HUES6 (cell line): ENCODE measurements around the gene DNAH2.

Experiments
- H3K27ac ChIP-seq: 2 replicates; pipeline ENCODE4 v1.7.0; 2013; ENCODE audit warnings: low read depth, mild to moderate bottlenecking, low read length, inconsistent platforms
- H3K27me3 ChIP-seq: 2 replicates; pipeline ENCODE4 v1.6.1; 2013; ENCODE audit warnings: low read length; ENCODE audit not compliant: control insufficient read depth, insufficient read depth
- H3K36me3 ChIP-seq: 2 replicates; pipeline ENCODE4 v1.6.1; 2013; ENCODE audit warnings: low read length; ENCODE audit not compliant: control insufficient read depth, insufficient read depth
- H3K4me1 ChIP-seq: 2 replicates; pipeline ENCODE4 v1.6.1; 2013; ENCODE audit warnings: low read length; ENCODE audit not compliant: control insufficient read depth, insufficient read depth
- H3K4me3 ChIP-seq: 2 replicates; pipeline ENCODE4 v1.5.1; 2013; ENCODE audit warnings: low read depth, low read length
- H3K9ac ChIP-seq: one replicate; pipeline ENCODE4 v1.6.1; 2013; ENCODE audit warnings: mild to moderate bottlenecking, low read length
- H3K9me3 ChIP-seq: 2 replicates; pipeline ENCODE4 v1.6.1; 2013; ENCODE audit warnings: low read depth, low read length; ENCODE audit not compliant: control insufficient read depth, insufficient read depth

The DNAH2 gene

GRCh38 chr17:7737601-7738000 lies 20.1 kb downstream of the DNAH2 start:
- H3K4me3 ChIP-seq, result no peak overlapping the region
- H3K36me3 ChIP-seq, result no peaks in the 10 kb centered on the region
- H3K9ac ChIP-seq, result no peak overlapping the region
- H3K27ac ChIP-seq, result no peak overlapping the region
- no peaks in the 10 kb centered on the region for H3K4me1 ChIP-seq
- H3K9me3 ChIP-seq, result no peaks in the 10 kb centered on the region
- H3K27me3 ChIP-seq, result peaks cover 34% of the 10 kb centered on the region; the same call in 1 of the 2 replicates

DNA sequence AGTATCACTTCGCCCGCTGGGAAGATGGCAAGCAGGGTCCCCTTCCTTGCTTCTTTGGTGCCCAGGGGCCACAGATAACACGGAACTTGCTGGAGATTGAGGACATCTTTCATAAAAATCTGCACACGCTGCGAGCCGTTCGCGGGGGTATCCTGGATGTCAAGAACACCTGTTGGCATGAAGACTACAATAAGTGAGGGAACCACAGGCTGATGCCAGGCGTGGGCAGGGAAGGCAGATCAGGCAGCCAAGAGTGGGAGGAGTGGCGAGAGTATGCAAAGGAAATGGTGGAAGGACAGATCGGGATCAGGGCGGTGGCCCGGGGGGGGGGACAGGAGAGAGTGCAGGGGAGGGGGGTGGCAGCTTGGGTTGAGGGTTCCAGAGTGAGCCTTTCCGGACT lies 22.2 kb downstream of the DNAH2 start:
- Histone ChIP-seq H3K27me3 (peaks cover 28% of the 10 kb centered on the region; the same call in 1 of the 2 replicates), H3K4me1 (no peaks in the 10 kb centered on the region), H3K9me3 (no peaks in the 10 kb centered on the region), H3K9ac (no peak overlapping the region), H3K27ac (no peak overlapping the region), H3K36me3 (no peaks in the 10 kb centered on the region), H3K4me3 (no peak overlapping the region)

- Histone ChIP-seq H3K4me3 (no peak overlapping the region), H3K4me1 (no peaks in the 10 kb centered on the region), H3K9ac (no peak overlapping the region), H3K27me3 (peaks cover 27% of the 10 kb centered on the region; the same call in 1 of the 2 replicates), H3K9me3 (no peaks in the 10 kb centered on the region), H3K36me3 (no peaks in the 10 kb centered on the region), H3K27ac (no peak overlapping the region)
Measured at GRCh38 chr17:7740481-7741001, 23.0 kb downstream of the DNAH2 start.

DNA sequence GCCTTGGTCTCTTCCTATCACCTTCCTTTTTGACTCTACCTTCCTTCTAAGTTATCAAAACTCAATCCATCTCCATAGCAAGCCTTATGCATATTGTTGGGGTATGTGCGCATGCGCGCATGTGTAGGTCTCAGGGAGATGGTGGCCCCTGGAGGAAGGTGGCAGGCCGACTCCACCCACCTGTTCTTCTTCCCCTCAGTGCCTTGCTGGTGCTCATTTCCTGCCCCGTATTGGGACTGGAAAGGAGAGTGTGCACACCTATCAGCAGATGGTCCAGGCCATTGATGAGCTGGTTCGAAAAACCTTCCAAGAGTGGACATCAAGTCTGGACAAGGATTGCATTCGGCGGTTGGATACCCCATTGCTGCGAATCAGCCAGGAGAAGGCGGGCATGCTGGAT lies 25.2 kb downstream of the DNAH2 start:
- H3K4me1 ChIP-seq, result 0 out of 2 replicates have a peak, but pooled peaks cover 3% of the 10 kb centered on the region
- H3K36me3 ChIP-seq, result no peaks in the 10 kb centered on the region
- H3K27me3 ChIP-seq, result peaks cover 18% of the 10 kb centered on the region; the same call in 1 of the 2 replicates
- H3K9me3 ChIP-seq, result no peaks in the 10 kb centered on the region
- H3K4me3 ChIP-seq, result no peak overlapping the region
- H3K27ac ChIP-seq, result no peak overlapping the region
- H3K9ac ChIP-seq, result no peak overlapping the region

GRCh38 chr17:7744416-7744815 lies 26.9 kb downstream of the DNAH2 start:
- 0 out of 2 replicates have a peak, but pooled peaks cover 3% of the 10 kb centered on the region for H3K4me1 ChIP-seq
- H3K9me3 ChIP-seq, result no peaks in the 10 kb centered on the region
- no peaks in the 10 kb centered on the region for H3K36me3 ChIP-seq
- peaks cover 10% of the 10 kb centered on the region; the same call in 1 of the 2 replicates for H3K27me3 ChIP-seq
- no peak overlapping the region for H3K27ac ChIP-seq
- no peak overlapping the region for H3K9ac ChIP-seq
- H3K4me3 ChIP-seq, result no peak overlapping the region

DNA sequence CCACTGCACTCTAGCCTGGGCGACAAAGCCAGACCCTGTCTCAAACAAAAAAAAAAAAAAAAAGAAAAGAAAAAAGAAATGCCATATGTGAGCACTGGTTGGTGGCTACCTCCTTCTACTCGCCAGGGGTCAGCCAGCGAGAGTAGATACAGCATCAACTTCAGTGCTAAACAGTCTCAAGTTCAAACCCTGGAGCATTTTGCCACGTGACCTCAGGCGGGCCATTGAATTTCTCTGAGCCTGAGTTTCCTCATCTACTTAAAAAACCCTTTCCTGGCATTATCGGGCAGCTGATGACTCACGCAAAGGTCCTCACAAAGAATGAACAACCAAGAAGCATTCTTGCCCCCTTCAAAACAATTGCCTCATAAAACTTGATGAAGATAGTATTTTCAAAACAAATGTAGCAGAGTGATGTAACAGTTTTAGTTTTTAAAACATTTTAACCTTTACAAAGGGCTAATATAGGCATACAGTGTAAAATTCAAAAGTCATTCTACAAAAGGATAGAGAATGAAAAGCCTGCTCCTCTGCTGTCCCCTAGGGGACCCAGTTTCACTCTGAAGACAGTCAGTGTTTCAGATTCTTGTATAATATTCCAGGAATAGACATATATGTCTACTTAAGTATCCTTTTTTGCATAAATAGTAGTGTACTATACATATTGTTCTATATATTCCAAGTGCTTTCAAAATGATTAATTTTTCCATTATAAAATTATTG lies 28.4 kb downstream of the DNAH2 start:
- Histone ChIP-seq H3K9me3 (0 out of 2 replicates have a peak, but pooled peaks cover 3% of the 10 kb centered on the region), H3K9ac (no peak overlapping the region), H3K36me3 (no peaks in the 10 kb centered on the region), H3K27me3 (0 out of 2 replicates have a peak, but pooled peaks cover under 1% of the 10 kb centered on the region), H3K27ac (no peak overlapping the region), H3K4me3 (no peak overlapping the region), H3K4me1 (0 out of 2 replicates have a peak, but pooled peaks cover 3% of the 10 kb centered on the region)

DNA sequence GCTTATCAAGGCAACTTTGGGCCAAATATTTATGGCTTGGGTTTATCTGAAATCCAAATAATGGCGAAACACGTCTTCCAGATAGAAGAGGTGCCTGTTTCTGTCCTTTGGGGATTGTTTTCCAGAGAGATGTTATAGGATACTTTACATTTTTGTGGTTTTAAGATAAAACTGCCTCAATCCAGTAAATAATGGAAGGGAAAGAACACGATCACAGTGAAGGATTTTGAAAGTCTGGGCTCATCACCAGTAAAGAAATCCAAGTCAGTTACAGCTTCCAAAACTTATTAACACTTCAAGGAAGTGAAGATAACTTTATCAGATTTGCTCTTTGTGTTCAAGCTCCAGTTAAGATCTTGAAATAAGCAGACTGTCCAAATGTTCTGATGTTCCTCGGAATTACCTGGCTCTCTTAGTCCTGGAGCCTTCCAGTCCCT lies 30.1 kb downstream of the DNAH2 start:
- 0 out of 2 replicates have a peak, but pooled peaks cover 3% of the 10 kb centered on the region for H3K4me1 ChIP-seq
- no peak overlapping the region for H3K9ac ChIP-seq
- no peaks in the 10 kb centered on the region for H3K27me3 ChIP-seq
- no peaks in the 10 kb centered on the region for H3K36me3 ChIP-seq
- H3K9me3 ChIP-seq, result 0 out of 2 replicates have a peak, but pooled peaks cover 3% of the 10 kb centered on the region
- H3K27ac ChIP-seq, result no peak overlapping the region
- no peak overlapping the region for H3K4me3 ChIP-seq

DNA sequence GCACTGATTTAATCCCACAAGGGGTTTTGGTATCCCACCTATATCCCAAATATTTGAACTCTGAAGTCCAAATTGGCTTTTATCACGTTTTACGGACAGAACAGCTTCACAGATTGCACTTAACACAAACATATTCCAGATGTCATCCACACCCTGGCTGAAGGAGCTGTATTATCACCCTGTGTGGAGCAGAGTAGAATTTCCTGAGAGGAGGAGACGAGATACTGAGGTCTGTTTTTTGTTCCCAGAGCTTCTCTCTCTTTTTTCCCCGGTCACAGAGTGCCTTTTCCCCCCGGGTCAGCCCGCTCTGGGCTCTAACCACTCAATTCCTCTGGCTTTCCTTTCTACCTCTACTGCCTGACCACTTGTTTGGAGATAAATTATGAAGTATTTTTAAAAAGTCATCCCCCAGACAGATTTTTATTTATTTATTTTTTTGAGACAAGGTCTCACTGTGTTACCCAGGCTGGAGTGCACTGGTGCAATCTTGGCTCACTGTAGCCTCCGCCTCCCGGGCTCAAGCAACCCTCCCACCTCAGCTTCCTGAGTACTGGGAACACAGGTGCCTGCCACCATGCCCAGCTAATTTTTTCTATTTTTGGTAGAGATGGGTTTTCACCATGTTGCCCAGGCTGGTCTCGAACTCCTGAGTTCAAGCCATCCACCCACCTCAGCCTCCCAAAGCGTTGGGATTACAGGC lies 30.7 kb downstream of the DNAH2 start:
- Histone ChIP-seq H3K4me3 (no peak overlapping the region), H3K9ac (no peak overlapping the region), H3K9me3 (0 out of 2 replicates have a peak, but pooled peaks cover 3% of the 10 kb centered on the region), H3K4me1 (0 out of 2 replicates have a peak, but pooled peaks cover 3% of the 10 kb centered on the region), H3K27me3 (no peaks in the 10 kb centered on the region), H3K36me3 (no peaks in the 10 kb centered on the region), H3K27ac (no peak overlapping the region)

GRCh38 chr17:7750321-7750821 lies 32.8 kb downstream of the DNAH2 start:
- Histone ChIP-seq H3K4me3 (no peak overlapping the region), H3K27me3 (no peaks in the 10 kb centered on the region), H3K27ac (no peak overlapping the region)

DNA sequence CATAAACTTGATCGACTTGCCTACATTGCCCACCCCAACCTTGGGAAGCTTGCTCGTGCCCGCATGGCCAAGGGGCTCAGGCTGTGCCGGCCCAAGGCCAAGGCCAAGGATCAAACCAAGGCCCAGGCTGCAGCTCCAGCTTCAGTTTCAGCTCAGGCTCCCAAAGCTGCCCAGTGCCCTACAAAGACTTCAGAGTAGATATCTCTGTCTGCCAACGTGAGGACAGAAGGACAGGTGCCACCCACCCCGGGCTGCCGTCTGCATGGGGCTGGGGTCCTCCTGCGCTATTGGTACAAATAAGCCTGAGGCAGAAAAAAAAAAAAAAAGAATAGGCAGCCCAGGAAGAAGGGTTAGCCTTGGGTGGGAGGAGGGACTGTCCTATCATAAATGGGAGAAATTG lies 37.1 kb downstream of the DNAH2 start:
- Histone ChIP-seq H3K9ac (no peak overlapping the region), H3K27ac (no peak overlapping the region), H3K4me3 (no peak overlapping the region), H3K36me3 (no peaks in the 10 kb centered on the region), H3K4me1 (no peaks in the 10 kb centered on the region), H3K9me3 (0 out of 2 replicates have a peak, but pooled peaks cover 3% of the 10 kb centered on the region), H3K27me3 (peaks cover 7% of the 10 kb centered on the region; the same call in 1 of the 2 replicates)

More at GRCh38 chr17:7750321-7750821, 32.8 kb downstream of the DNAH2 start:
- Histone ChIP-seq H3K9ac (no peak overlapping the region), H3K36me3 (no peaks in the 10 kb centered on the region), H3K4me1 (0 out of 2 replicates have a peak, but pooled peaks cover 3% of the 10 kb centered on the region), H3K9me3 (0 out of 2 replicates have a peak, but pooled peaks cover 3% of the 10 kb centered on the region)
